ENCODE results near the gene MAPT. TPM values are rescaled to one million over a fixed set of nuclear protein-coding genes. Genes with fewer than 3 reads are reported as not detected.

The MAPT gene
- total RNA-seq, 4 donors from 2014 or later = 0.44 to 12.2 (median 3.3) TPM

DNA sequence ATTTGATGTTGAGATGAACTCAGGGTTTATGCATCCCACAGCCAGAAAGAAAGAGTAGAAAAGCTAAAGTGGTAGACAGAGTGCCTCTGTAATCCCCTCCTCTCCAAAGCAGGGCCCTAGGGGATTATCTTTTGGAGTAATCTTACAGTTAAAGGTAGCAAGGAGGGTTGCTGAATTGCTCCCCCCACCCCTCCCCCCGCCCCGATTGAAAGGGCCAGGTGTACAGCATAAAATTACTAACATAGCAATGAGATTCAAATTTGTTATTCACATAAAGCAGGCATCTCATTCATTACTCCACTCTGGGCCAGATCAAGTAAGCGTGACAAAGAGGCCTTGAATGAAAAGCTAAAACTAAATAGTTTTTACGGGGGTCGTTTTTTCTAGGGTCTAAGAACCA, 177.4 kb downstream of the MAPT start:
- Histone ChIP-seq H3K36me3 (peaks cover 0 to 38% (median 4%) of the 10 kb centered on the region in 3 donors), H3K4me3 (no peak overlapping the region), H3K27ac (no peak overlapping the region), H3K27me3 (no peaks in the 10 kb centered on the region), H3K9me3 (no peaks in the 10 kb centered on the region), H3K4me1 (peaks cover 0 to 8% (median 7%) of the 10 kb centered on the region in 3 donors)
- 81 to 83% methylated on average over 5 of the region's 5 CpGs for WGBS, 2 donors
- intact Hi-C loops (cut with DNase I) = no loop called here
- DNase-seq = no peak
- TF ChIP-seq POLR2A (IDR thresholded peaks at IDR 0.05) (no peak), CTCF (IDR thresholded peaks at IDR 0.05) (no peak)

DNA sequence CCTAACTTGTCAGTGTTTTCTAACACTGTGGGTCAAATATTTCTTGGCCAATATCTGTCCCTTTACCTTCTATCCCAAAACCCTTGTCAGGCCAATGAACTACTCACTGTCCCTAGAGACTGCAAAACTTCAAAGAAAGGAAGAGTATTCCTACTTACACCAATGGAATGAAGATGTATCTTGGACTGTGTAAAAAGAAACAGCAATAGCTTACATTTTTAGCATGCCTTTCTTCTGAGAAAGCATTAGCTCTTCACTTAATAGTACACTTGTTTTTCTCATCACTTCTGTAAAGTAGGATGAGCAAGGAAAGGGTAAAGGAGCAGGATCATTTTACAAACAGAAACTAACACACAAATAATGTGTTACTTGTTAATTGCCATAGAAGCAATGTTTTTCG, 178.6 kb downstream of the MAPT start:
- WGBS, 2 donors = 86 to 89% methylated on average over 1 of the region's 1 CpG
- Histone ChIP-seq H3K9me3 (no peaks in the 10 kb centered on the region), H3K4me3 (no peak overlapping the region), H3K27ac (no peak overlapping the region), H3K4me1 (peaks cover 0 to 8% (median 7%) of the 10 kb centered on the region in 3 donors), H3K27me3 (no peaks in the 10 kb centered on the region), H3K36me3 (peaks cover 0 to 38% (median 4%) of the 10 kb centered on the region in 3 donors)
- no peak for DNase-seq
- TF ChIP-seq POLR2A (IDR thresholded peaks at IDR 0.05) (no peak), CTCF (IDR thresholded peaks at IDR 0.05) (no peak)
- intact Hi-C loops (cut with DNase I) = no loop called here

GRCh38 chr17:46074540-46074939, 180.2 kb downstream of the MAPT start:
- peaks cover 0 to 13% (median 7%) of the 10 kb centered on the region in 3 donors for H3K4me1 ChIP-seq
- H3K27ac ChIP-seq = no peak overlapping the region
- H3K36me3 ChIP-seq = peaks cover 0 to 41% (median 4%) of the 10 kb centered on the region in 3 donors
- TF ChIP-seq CTCF (IDR thresholded peaks at IDR 0.05) (no peak), POLR2A (IDR thresholded peaks at IDR 0.05) (no peak)
- H3K27me3 ChIP-seq = no peaks in the 10 kb centered on the region
- H3K4me3 ChIP-seq = no peak overlapping the region
- no peak for DNase-seq
- WGBS, 2 donors = 100% methylated on average over 1 of the region's 1 CpG
- intact Hi-C loops (cut with DNase I) = no loop called here
- H3K9me3 ChIP-seq = no peaks in the 10 kb centered on the region

Small RNA genes within 50 kb of the gene (small RNA-seq; reads per million reads assigned to genes)
- gene RF00017 = 0 reads per million in 4 donors

Other genes starting within 250 kb of the MAPT start
- not detected for gene CRHR1, start 110.2 kb upstream of the MAPT start, total RNA-seq
- gene SPPL2C, start 49.7 kb upstream of the MAPT start, total RNA-seq = not detected
- gene STH, start 104.7 kb downstream of the MAPT start, total RNA-seq = not detected